KMS-11 (cell line): ENCODE results near the gene NCKAP5.

ENCODE experiments used
- H2AFZ ChIP-seq: fragments of 200-600 bp; sonication (generic); 2 replicates; pipeline ENCODE4 v1.6.1; 2016; ENCODE audit warnings: antibody characterized with exemption, mixed run types, low read depth
- H3K27ac ChIP-seq: fragments of 200-600 bp; sonication (generic); 2 replicates; pipeline ENCODE4 v1.6.1; 2016; ENCODE audit warnings: mild to moderate bottlenecking, mixed run types
- H3K27me3 ChIP-seq: fragments of 200-600 bp; sonication (generic); 2 replicates; pipeline ENCODE4 v1.6.1; 2017; ENCODE audit warnings: mild to moderate bottlenecking, low read depth, mixed run types, moderate library complexity; ENCODE audit not compliant: insufficient read depth
- H3K36me3 ChIP-seq: fragments of 200-600 bp; sonication (generic); 2 replicates; pipeline ENCODE4 v1.6.1; 2017; ENCODE audit warnings: mild to moderate bottlenecking, mixed run types; ENCODE audit not compliant: insufficient read depth
- H3K4me1 ChIP-seq: fragments of 200-600 bp; sonication (generic); 2 replicates; pipeline ENCODE4 v1.6.1; 2016; ENCODE audit warnings: mild to moderate bottlenecking, low read depth, mixed run types; ENCODE audit not compliant: poor library complexity, severe bottlenecking
- H3K4me2 ChIP-seq: fragments of 200-600 bp; sonication (generic); 2 replicates; pipeline ENCODE4 v1.7.0; 2016; ENCODE audit warnings: mild to moderate bottlenecking, mixed run types
- H3K4me3 ChIP-seq: fragments of 200-600 bp; sonication (generic); IDR thresholded peaks from 2 replicates; pipeline ENCODE4 v1.6.1; 2017; ENCODE audit warnings: low read depth, low read length, mixed read lengths; ENCODE audit not compliant: insufficient read depth
- H3K79me2 ChIP-seq: fragments of 200-600 bp; sonication (generic); 2 replicates; pipeline ENCODE4 v1.6.1; 2016; ENCODE audit warnings: low read depth, mixed run types; ENCODE audit not compliant: insufficient read depth
- H3K9ac ChIP-seq: fragments of 200-600 bp; sonication (generic); 2 replicates; pipeline ENCODE4 v1.6.1; 2016; ENCODE audit warnings: mild to moderate bottlenecking, mixed run types
- H4K20me1 ChIP-seq: fragments of 200-600 bp; sonication (generic); 2 replicates; pipeline ENCODE4 v1.6.1; 2016; ENCODE audit warnings: mild to moderate bottlenecking, mixed run types; ENCODE audit not compliant: insufficient read depth
- CTCF ChIP-seq: fragments of 200-600 bp; sonication (generic); conservative IDR thresholded peaks from 2 replicates; pipeline ENCODE4 v1.6.1; 2017; ENCODE audit warnings: low read depth, mild to moderate bottlenecking, antibody characterized with exemption, low read length, moderate library complexity, mixed read lengths

NCKAP5 gene

GRCh38 chr2:132837769-132838168 lies 730.5 kb downstream of the NCKAP5 start:
- H3K4me1 ChIP-seq: no peaks in the 10 kb centered on the region
- H3K27ac ChIP-seq: no peak overlapping the region
- no peak overlapping the region for H3K9ac ChIP-seq
- H3K4me3 ChIP-seq: no peak overlapping the region
- no peak overlapping the region for H3K4me2 ChIP-seq
- H3K27me3 ChIP-seq: no peaks in the 10 kb centered on the region
- no peaks in the 10 kb centered on the region for H3K36me3 ChIP-seq
- no peak overlapping the region for H2AFZ ChIP-seq
- no peaks in the 10 kb centered on the region for H4K20me1 ChIP-seq
- no peaks in the 10 kb centered on the region for H3K79me2 ChIP-seq
- TF ChIP-seq CTCF: no peak

GRCh38 chr2:132830321-132830827 lies 737.9 kb downstream of the NCKAP5 start:
- Histone ChIP-seq H4K20me1 (no peaks in the 10 kb centered on the region), H3K27me3 (no peaks in the 10 kb centered on the region)
- no peak for TF ChIP-seq CTCF

GRCh38 chr2:132825601-132826000 lies 742.7 kb downstream of the NCKAP5 start:
- TF ChIP-seq CTCF: no peak
- Histone ChIP-seq H4K20me1 (no peaks in the 10 kb centered on the region), H3K36me3 (no peaks in the 10 kb centered on the region)

More at GRCh38 chr2:132830321-132830827, 737.9 kb downstream of the NCKAP5 start:
- Histone ChIP-seq H3K36me3 (no peaks in the 10 kb centered on the region), H3K9ac (no peak overlapping the region), H3K4me1 (no peaks in the 10 kb centered on the region), H3K4me2 (no peak overlapping the region), H3K27ac (no peak overlapping the region), H3K4me3 (no peak overlapping the region), H3K79me2 (no peaks in the 10 kb centered on the region), H2AFZ (no peak overlapping the region)

GRCh38 chr2:132824716-132825115 lies 743.5 kb downstream of the NCKAP5 start:
- H3K27ac ChIP-seq: no peak overlapping the region
- no peaks in the 10 kb centered on the region for H4K20me1 ChIP-seq
- H3K4me1 ChIP-seq: no peaks in the 10 kb centered on the region
- TF ChIP-seq CTCF: no peak
- no peaks in the 10 kb centered on the region for H3K36me3 ChIP-seq
- H3K4me3 ChIP-seq: no peak overlapping the region
- H3K9ac ChIP-seq: no peak overlapping the region
- H3K27me3 ChIP-seq: no peaks in the 10 kb centered on the region
- no peaks in the 10 kb centered on the region for H3K79me2 ChIP-seq
- no peak overlapping the region for H3K4me2 ChIP-seq
- no peak overlapping the region for H2AFZ ChIP-seq

More at GRCh38 chr2:132825601-132826000, 742.7 kb downstream of the NCKAP5 start:
- Histone ChIP-seq H3K9ac (no peak overlapping the region), H3K27ac (no peak overlapping the region), H3K4me3 (no peak overlapping the region), H3K4me2 (no peak overlapping the region), H2AFZ (no peak overlapping the region), H3K4me1 (no peaks in the 10 kb centered on the region), H3K79me2 (no peaks in the 10 kb centered on the region), H3K27me3 (no peaks in the 10 kb centered on the region)
